GM08714 (cell line): Measurements from ENCODE around the gene WNT5A.
"Not testable (repeated sequence)": the region's sequence is repeated elsewhere in the genome, so short reads cannot be mapped to it uniquely, and the experiment has no call there.

Source experiments
- H3K4me3 ChIP-seq: fragments of 200-500 bp; sonication (Bioruptor generic); 2 replicates; pipeline ENCODE4 v1.5.1; 2014; ENCODE audit warnings: mild to moderate bottlenecking, low read length, inconsistent platforms
- ZNF274 ChIP-seq: IDR thresholded peaks from 2 replicates; pipeline ENCODE4 v1.6.1; 2012; ENCODE audit warnings: mild to moderate bottlenecking, low read depth, low read length

The WNT5A gene

DNA sequence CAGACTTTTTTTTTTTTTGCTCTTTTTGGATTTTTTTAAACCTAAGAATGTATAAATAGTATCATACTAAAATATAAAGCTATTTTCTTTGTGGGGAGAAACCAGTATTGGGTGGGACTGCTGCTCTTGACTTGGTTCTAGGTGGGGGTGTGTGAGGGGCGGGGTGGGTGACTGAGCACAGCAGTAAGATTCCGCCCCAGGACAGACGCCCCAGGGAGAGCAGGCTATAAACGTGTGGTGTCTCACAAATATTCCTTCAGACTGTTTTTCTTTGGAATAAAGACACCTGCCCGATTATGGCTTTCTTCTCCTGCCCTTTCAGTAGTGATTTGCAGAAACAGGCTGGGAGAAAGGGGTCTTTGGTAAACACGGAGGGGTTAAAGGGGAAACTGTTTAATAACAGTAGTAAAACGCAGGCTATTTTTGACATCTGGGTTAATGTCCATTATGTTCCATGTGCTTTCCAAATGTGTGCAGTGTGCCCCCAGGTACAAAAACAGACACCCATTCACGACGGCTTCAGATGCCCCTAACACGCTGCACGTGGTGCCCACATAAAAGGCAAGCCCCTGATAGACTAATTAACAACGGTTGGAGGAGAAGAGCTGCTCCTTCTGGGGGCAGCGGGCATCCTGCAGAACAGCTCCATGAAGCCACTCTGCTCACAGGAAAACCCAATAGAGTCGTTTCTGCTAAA, 28.6 kb upstream of the WNT5A start:
- H3K4me3 ChIP-seq, result no peak overlapping the region
- no peak for TF ChIP-seq ZNF274

DNA sequence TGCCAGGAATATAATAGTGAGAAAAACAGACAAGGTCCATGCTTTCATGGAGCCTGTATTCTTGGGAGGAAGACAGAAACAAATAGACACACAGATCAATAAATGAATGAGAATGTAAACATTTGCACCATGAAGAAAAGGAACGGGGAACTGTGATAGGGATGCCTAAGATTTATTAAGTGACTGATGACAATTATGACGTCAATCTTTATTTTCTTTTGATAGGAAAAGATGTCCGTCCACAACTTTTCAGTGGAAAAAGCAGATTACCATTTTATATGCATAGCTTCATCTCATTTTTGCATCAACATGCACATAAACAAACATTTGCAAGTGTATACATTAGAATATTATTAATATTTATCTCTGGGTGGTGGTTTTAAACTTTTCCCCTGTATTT, 27.9 kb upstream of the WNT5A start:
- no peak overlapping the region for H3K4me3 ChIP-seq
- TF ChIP-seq ZNF274, result no peak

DNA sequence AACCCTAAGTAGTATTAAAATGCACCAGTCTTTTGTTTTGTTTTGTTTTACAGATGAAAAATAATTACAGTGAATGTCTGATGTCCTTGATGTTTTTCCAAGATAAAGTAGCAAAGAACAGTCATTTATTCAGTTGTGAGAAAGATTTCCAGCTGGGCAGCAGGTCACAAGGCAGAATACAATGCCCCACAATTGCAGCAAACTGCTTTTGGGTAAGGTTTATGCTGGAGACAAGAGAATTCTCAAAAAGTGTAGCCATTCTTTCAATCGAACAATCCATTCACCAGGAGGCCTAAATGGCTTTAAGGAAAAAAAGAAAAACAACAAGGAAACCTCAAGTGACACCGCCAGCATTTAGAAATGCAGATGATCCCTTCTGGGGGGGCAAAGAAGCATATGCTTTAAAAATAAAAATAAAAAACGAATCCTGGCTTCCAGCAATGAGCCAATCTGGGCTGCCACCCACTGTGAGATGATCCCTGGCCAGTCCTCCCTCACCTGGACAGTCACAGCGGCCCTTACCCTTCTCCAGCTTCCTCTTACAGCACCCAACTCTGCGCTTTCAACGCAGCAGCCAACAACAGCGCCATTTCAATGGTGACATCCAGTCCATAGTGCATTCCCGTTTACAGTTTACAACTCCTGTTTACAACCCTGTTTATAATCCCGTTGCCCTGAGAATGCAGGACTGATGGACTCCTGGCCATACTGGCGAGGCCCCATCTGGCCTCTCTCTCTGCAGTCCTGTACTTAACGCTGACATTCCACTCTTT, 25.7 kb upstream of the WNT5A start:
- no peak overlapping the region for H3K4me3 ChIP-seq
- no peak for TF ChIP-seq ZNF274

DNA sequence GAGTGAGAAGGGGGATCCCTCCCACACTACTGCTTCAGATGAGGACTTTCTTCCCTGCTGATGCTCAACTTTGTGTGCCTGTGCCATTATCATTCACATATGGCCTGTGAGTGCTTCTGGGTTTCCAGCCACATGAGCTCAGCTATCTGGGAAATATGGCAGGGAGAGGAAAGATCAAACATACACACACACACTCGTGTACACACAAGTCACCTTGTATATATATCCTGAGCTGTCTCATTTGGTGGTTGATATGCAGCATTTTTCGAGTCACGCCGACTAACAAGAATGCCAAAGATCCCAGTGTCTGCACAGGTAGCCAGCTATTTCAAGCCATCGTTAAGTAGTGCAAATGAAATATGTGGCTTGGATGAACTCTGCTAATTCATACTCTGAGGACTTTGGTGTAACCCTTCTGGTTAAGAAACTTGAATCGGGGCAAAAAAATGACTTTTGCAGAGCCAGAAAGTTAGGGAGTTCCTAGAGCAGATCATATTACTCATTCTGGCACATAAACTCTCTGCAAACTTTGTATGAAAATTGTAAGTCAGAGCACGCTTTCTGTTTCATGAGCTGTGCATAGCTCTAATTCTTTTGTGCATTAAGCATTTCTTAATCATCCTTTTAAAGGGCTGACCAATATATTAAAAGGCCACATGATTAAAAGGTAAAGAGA, 24.9 kb upstream of the WNT5A start:
- no peak for TF ChIP-seq ZNF274
- no peak overlapping the region for H3K4me3 ChIP-seq

DNA sequence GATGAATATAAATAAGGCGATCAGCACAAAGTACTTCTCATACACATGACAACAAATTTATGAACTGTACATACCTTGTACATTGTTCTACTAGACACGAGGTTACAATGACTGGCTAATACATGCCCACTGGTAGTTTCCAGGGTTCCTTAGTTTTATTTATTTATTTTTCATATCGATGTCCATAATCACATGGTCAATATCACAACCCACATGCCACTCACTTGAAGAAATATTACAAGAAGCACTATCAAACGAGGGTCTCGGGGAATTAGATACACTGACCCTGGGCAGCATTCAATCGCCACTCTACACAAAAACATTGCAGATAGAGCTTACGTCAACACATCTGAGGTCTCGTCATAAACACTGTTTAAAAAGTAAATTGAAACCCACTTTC, 21.2 kb upstream of the WNT5A start:
- H3K4me3 ChIP-seq, result no peak overlapping the region
- no peak for TF ChIP-seq ZNF274

DNA sequence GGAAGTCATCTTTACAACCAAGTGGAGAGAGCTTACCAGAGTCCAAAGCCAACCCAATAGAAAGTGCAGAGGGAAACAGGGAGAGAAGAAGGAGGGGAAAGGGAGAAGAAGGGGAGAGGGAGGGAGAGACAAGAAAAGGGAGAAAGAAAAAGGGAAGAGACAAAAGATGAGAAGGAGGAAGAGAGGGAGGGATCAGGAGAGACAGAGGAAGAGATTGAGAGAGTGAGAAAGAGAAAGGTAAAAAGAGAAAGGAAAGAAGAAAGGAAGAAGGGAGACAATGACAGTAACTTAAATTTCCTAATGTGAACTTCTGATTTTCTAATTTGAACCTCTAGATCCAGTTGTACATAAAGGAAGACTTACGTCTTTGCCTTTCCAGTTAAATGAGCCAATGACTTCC, 20.7 kb upstream of the WNT5A start:
- H3K4me3 ChIP-seq, result no peak overlapping the region
- no peak for TF ChIP-seq ZNF274

DNA sequence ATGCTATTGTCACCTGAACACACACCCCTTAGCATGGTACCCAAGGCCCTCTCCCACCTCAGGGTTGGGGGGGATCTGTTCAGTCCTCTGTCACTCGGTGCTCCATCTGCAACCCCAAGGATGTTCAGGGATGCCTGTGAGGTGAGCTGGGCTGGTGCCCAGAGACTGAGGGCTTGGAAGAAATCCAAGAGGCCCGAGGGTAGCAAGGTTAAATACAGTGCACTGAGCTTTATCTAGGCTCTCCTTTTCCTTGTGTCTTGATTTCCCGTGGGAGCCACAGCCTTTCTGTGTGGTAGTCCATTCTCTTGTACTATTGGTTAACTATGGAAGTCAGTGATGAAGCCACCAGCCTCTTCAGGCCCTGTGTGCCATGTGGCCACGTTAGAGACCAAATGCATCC, 18.7 kb upstream of the WNT5A start:
- TF ChIP-seq ZNF274, result no peak
- no peak overlapping the region for H3K4me3 ChIP-seq

DNA sequence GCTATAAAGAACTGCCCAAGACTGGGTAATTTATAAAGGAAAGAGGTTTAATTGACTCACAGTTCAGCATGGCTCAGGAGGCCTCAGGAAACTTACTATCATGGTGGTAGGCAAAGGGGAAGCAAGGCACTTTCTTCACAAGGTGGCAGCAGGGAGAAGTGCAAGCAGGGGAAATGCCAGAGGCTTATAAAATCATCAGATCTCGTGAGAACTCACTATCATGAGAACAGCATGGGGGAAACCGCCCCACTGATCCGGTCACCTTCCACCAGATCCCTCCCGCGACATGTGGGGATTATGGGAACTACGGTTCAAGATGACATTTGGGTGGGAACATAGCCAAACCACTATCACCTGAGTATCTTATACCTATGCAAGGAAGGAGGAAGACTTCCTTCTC, 18.0 kb upstream of the WNT5A start:
- H3K4me3 ChIP-seq, result not testable (repeated sequence)

DNA sequence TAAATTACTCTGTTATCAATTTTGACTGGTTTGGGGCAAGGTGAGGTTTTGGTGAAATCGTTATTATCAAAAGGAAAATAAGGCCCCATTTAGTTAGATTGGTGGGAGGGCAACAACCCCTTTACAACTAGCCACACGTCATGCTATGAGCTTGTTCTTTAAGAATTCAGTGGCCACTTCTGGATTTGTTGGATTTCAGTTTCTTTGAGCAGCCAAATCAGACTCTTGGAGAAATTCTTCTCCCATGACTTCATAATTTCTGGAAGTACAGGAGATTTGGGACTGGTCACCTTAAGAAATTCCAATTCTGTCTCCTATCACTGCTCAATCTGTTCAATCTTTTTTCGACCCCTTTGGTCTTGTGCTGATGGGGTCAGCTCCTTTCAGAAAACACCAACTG, 14.8 kb upstream of the WNT5A start:
- H3K4me3 ChIP-seq, result no peak overlapping the region
- TF ChIP-seq ZNF274, result no peak

DNA sequence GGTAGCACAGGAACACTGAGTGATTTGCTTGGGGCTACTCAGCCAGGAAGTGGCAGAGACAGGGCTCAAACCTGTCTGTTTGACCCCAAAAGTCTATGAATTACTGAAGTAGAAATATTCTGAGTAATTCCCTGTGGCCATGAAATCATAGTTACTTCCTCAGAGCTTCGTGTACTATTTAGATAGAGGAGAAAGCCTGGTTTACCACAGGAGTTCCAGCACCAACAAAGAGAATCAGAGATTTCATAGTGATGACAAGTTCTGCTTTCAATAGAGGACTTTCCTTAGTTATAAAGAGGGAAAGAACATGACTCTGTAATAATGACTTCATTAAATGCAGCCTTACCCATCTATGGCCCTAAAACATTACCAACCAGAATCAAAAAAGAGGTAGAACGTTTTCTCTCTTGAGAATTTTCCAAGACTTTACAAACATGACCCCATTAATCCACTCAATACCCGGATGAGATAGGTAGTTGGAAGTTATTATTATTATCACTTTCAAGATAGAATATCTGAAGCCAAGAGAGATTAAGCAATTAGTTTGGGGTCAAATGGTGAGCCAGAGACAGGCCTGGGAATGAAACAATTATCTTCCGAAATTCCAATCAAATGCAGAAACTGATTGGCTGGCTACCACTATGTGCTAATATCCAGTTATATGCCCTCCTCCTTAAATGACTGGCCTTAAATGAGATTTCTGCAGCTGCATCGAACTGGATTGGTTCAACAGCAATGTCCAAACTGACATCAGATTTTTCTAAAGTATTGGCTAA, 13.6 kb upstream of the WNT5A start:
- no peak for TF ChIP-seq ZNF274
- H3K4me3 ChIP-seq, result no peak overlapping the region

DNA sequence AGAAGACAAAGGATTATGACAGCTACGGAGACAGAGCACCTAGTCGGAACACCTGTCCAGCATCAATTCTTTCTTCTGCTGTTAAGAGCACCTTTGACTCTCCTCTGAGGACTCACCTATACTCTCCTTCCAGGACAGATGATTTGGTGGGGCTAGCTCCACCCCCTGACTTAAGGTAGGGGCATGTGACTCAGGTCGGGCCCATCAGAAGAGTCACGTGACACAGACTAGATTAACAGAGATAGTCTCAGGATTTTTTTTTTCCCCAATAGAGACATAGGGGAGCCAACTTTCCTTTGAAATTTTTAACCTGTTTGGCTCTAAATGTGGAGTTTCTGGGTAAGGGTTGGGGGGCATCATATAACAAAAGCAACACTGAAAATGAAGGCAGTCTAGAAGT, 11.4 kb upstream of the WNT5A start:
- H3K4me3 ChIP-seq, result no peak overlapping the region
- no peak for TF ChIP-seq ZNF274

DNA sequence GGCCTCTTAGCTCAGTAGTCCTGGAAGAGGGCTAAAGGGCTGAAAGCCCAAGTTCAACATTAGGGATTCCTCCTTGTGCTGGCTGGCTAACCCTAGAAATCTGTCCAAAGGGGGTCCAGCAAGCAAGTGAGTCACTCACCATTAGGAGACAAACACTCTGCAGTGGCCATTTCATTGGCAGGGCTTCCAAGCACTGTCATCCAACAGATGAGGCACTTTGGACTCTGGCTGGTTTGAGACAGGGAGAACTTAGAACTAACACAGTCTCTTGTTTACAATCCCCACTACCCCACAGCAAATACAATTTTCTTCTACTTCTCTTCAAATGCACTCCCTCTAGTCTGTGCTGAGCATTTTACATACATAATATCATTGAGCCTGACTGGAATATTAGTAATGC, 10.1 kb upstream of the WNT5A start:
- TF ChIP-seq ZNF274, result no peak
- H3K4me3 ChIP-seq, result no peak overlapping the region

DNA sequence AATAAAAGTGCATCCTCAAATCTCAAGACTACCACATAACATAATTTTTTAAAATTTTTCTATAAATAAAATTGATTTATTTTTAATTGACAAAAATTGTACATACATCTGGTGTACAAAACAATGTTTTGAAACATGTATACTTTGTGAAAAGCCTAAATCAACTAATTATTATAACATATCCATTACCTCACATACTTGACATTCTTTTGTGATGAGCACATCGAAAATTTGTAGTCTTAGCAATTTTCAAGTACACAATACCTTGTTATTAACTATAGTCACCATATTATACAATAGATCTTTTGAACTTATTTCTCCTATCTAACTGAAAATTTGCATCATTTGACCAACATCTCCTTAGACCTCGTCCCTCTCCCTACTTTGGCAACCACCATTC, 7.9 kb upstream of the WNT5A start:
- H3K4me3 ChIP-seq, result no peak overlapping the region
- TF ChIP-seq ZNF274, result no peak

DNA sequence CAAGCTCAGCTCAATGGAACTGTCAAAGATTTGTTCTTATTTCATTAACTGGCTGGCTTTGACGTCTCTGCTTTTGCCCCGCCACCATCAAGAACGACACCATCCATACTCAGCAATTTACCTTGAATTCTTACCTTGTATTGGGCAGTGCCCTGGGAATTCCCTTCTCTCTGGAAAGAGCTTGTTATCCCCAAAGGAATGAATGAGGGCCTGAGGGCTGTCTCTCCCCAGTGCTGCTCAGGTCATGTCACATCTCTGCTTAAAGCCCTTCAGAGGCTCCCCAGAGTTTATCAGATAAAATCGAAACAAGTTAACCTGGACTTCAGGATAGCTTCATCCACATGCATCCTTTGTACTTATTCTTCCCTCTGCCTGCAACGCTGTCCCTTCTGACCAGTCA, 5.9 kb upstream of the WNT5A start:
- no peak for TF ChIP-seq ZNF274
- H3K4me3 ChIP-seq, result no peak overlapping the region
